ENCODE measurements around the gene DHRS7.
A peak's percentile ranks its signal among the peaks of the same experiment; 100 is the strongest.

The DHRS7 gene, protein sequence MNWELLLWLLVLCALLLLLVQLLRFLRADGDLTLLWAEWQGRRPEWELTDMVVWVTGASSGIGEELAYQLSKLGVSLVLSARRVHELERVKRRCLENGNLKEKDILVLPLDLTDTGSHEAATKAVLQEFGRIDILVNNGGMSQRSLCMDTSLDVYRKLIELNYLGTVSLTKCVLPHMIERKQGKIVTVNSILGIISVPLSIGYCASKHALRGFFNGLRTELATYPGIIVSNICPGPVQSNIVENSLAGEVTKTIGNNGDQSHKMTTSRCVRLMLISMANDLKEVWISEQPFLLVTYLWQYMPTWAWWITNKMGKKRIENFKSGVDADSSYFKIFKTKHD
- 53.3 to 75.0 (median 66.1) reads per million in 9 experiments for total RNA-seq

GRCh38 chr14:60164712-60165546, at the start of gene DHRS7:
DHRS7 (minus strand) TSS chr14:60165398; CDS start chr14:60165309, 89 bp downstream.
- peak within 1 kb of the TSS; percentile 98 to 100 for H3K27ac Mint-ChIP-seq
- peak; percentile 80 for ATAC-seq (replicated peaks)
- peaks cover 35 to 48% of the 10 kb centered on the region in 2 donors for H3K4me1 Mint-ChIP-seq (ENCODE audit: low read depth in 2 of 2)

DNA sequence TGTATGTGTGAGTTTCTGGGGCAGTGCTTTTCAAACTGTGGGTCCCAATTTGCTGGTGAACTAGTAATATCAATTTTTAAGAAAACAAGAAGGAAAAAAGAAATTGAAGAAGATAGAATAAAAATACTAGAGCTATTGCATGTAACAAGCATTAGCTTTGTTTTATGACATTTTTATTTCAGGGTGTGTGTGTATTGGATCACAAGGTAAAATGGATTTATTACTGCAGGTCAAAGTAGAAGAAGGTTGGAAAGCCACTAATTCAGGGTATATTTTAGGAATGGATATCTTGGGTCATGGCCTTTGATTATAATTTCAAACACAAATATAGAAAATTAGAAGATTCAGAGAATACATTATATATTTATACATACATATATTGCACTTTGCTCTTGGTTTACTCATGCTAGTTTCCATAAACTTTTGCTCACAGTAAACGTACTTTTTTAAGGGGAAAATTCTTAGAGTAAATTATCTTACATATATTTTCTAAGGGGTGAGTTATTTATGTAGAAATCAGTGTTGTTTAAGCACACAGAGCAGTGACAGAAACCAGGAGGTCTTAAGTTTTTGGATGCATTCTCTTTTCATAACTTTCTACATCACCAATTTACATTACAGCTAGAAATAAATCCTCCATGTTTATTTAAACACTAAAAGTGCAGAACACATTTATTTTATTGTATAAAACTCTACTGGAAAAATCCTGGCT, 49.4 kb upstream of the DHRS7 start:
- Mint-ChIP-seq H3K4me3 (no peak overlapping the region), H3K4me1 (ENCODE audit: low read depth in 2 of 2) (no peaks in the 10 kb centered on the region), H3K27me3 (peaks cover 3 to 21% of the 10 kb centered on the region in 2 donors), H3K36me3 (ENCODE audit: insufficient read depth) (no peaks in the 10 kb centered on the region), H3K9me3 (no peaks in the 10 kb centered on the region), H3K27ac (no peak overlapping the region)
- no peak for ATAC-seq (replicated peaks)
- no peak for DNase-seq

More at GRCh38 chr14:60164712-60165546, at the start of gene DHRS7:
- peak within 1 kb of the TSS; percentile 97 to 98 for H3K4me3 Mint-ChIP-seq
- DNase-seq, result peak; percentile 54 to 61 (median 56)
- H3K9me3 Mint-ChIP-seq, result no peaks in the 10 kb centered on the region
- H3K36me3 Mint-ChIP-seq (ENCODE audit: insufficient read depth), result peaks cover 9% of the 10 kb centered on the region
- H3K27me3 Mint-ChIP-seq, result no peaks in the 10 kb centered on the region

DNA sequence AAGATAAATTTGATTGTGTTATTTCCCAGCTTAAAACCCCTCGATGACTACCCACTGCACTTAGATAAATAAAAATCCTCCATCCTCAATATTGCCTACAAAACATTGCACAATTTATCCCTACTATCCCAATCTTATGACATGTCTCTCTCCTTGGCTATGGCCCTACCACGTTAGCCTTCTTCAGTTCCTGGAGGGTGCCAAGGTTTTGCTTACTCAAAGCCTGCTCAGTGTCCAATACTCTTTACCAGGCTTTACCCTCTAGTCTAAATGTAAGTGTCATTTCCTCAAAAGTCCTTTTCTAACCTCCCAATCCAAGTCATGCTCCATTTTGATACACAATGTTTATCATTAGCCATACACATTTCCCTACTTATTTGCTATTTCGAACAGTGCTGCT, 48.8 kb upstream of the DHRS7 start:
- Mint-ChIP-seq H3K36me3 (ENCODE audit: insufficient read depth) (no peaks in the 10 kb centered on the region), H3K27ac (no peak overlapping the region)
- ATAC-seq (replicated peaks), result no peak

DNA sequence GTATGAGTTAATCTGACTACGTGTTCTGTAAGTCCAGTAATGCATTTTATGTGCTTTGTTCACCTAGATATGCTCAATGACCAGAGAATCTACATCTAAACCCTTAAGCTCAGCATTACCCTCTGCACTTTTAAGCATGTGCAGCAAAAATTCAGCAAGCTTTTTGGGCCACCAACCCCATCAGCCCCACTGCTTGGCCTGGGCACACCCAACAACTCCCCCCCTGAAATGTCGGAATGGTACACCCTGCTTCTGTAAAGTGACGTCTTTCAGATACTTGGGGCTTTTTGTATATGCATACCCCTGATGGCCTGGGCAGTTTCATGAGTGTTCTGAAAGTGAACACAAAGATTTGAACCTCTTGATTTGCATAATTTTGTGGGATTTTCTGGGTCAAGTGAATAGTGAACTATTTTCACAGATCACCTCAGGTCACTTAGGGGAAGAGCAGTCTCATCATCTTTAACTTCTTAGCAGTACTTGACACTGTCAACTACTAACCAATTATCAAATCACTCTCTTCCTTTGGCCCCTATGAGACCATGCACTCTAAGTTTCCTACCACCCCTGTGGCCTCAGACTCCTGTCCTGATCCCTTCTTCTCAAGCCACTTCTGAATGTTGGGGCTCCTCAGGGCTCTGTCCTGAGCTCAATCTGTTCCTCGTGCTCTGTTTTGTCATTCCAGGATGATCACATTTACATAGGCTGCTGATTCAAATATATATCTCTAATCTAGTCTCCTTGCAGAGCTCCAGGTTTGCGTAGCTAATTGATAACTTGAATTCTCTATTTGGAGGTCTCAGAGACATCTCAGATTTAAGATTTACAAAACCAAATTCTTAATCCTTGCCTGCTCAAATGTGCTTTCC, 47.5 kb upstream of the DHRS7 start:
- no peaks in the 10 kb centered on the region for H3K4me1 Mint-ChIP-seq (ENCODE audit: low read depth in 2 of 2)
- no peak for ATAC-seq (replicated peaks)
- no peak overlapping the region for H3K4me3 Mint-ChIP-seq
- H3K9me3 Mint-ChIP-seq, result no peaks in the 10 kb centered on the region
- no peak for DNase-seq
- H3K27ac Mint-ChIP-seq, result no peak overlapping the region
- peaks cover 11 to 29% of the 10 kb centered on the region in 2 donors for H3K27me3 Mint-ChIP-seq
- H3K36me3 Mint-ChIP-seq (ENCODE audit: insufficient read depth), result no peaks in the 10 kb centered on the region

More for the DNA sequence above, 48.8 kb upstream of the DHRS7 start:
- H3K4me3 Mint-ChIP-seq, result no peak overlapping the region
- H3K27me3 Mint-ChIP-seq, result peaks cover 8 to 27% of the 10 kb centered on the region in 2 donors
- no peaks in the 10 kb centered on the region for H3K4me1 Mint-ChIP-seq (ENCODE audit: low read depth in 2 of 2)
- no peaks in the 10 kb centered on the region for H3K9me3 Mint-ChIP-seq
- no peak for DNase-seq

GRCh38 chr14:60211153-60211552, 46.0 kb upstream of the DHRS7 start:
- Mint-ChIP-seq H3K36me3 (ENCODE audit: insufficient read depth) (no peaks in the 10 kb centered on the region), H3K4me1 (ENCODE audit: low read depth in 2 of 2) (no peaks in the 10 kb centered on the region), H3K9me3 (no peaks in the 10 kb centered on the region), H3K27me3 (peaks cover 26 to 43% of the 10 kb centered on the region in 2 donors), H3K27ac (no peak overlapping the region), H3K4me3 (no peak overlapping the region)
- DNase-seq (no peak), ATAC-seq (replicated peaks) (no peak)

DNA sequence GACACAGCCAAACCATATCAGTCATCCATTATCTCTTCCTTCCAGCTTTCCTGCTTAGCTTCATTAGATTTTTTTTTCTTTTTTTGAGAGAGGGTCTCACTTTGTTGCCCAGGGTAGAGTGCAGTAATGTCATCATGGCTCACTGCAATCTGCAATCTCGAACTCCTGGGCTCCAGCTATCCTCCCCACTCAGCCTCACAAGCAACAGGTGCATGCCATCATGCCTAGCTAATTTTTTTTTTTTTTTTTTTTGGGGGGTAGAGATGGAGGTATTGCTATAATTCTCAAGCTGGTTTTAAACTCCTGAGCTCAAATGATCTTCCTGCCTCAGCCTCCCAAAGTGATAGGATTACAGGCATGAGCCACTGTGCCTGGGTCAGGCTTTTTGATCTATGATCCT, 45.5 kb upstream of the DHRS7 start:
- Mint-ChIP-seq H3K4me1 (ENCODE audit: low read depth in 2 of 2) (no peaks in the 10 kb centered on the region), H3K36me3 (ENCODE audit: insufficient read depth) (no peaks in the 10 kb centered on the region), H3K9me3 (no peaks in the 10 kb centered on the region), H3K27me3 (peaks cover 29 to 45% of the 10 kb centered on the region in 2 donors), H3K27ac (no peak overlapping the region), H3K4me3 (no peak overlapping the region)
- DNase-seq, result no peak
- ATAC-seq (replicated peaks), result no peak

GRCh38 chr14:60206837-60207533, 41.8 kb upstream of the DHRS7 start:
- ATAC-seq (replicated peaks), result no peak
- H3K36me3 Mint-ChIP-seq (ENCODE audit: insufficient read depth), result no peaks in the 10 kb centered on the region
- peaks cover 51 to 59% of the 10 kb centered on the region in 2 donors for H3K27me3 Mint-ChIP-seq

GRCh38 chr14:60206249-60206670, 41.1 kb upstream of the DHRS7 start:
- Mint-ChIP-seq H3K4me3 (no peak overlapping the region), H3K27me3 (peaks cover 56 to 64% of the 10 kb centered on the region in 2 donors), H3K9me3 (no peaks in the 10 kb centered on the region)

More at GRCh38 chr14:60206837-60207533, 41.8 kb upstream of the DHRS7 start:
- no peak for DNase-seq
- no peak overlapping the region for H3K4me3 Mint-ChIP-seq
- no peak overlapping the region for H3K27ac Mint-ChIP-seq
- no peaks in the 10 kb centered on the region for H3K4me1 Mint-ChIP-seq (ENCODE audit: low read depth in 2 of 2)
- no peaks in the 10 kb centered on the region for H3K9me3 Mint-ChIP-seq

GRCh38 chr14:60204843-60205774, 39.9 kb upstream of the DHRS7 start:
- Mint-ChIP-seq H3K27me3 (peaks cover 60 to 69% of the 10 kb centered on the region in 2 donors), H3K27ac (no peak overlapping the region), H3K36me3 (ENCODE audit: insufficient read depth) (no peaks in the 10 kb centered on the region), H3K4me3 (no peak overlapping the region), H3K9me3 (no peaks in the 10 kb centered on the region), H3K4me1 (ENCODE audit: low read depth in 2 of 2) (no peaks in the 10 kb centered on the region)
- DNase-seq (no peak), ATAC-seq (replicated peaks) (no peak)

More at GRCh38 chr14:60206249-60206670, 41.1 kb upstream of the DHRS7 start:
- H3K4me1 Mint-ChIP-seq (ENCODE audit: low read depth in 2 of 2), result no peaks in the 10 kb centered on the region
- no peak for ATAC-seq (replicated peaks)
- no peak overlapping the region for H3K27ac Mint-ChIP-seq
- no peak for DNase-seq
- no peaks in the 10 kb centered on the region for H3K36me3 Mint-ChIP-seq (ENCODE audit: insufficient read depth)

GRCh38 chr14:60204104-60204842, 39.1 kb upstream of the DHRS7 start:
- H3K9me3 Mint-ChIP-seq, result peaks cover 0 to 4% of the 10 kb centered on the region in 2 donors
- ATAC-seq (replicated peaks) (no peak), DNase-seq (no peak)
- H3K4me3 Mint-ChIP-seq, result no peak overlapping the region
- peaks cover 63 to 68% of the 10 kb centered on the region in 2 donors for H3K27me3 Mint-ChIP-seq
- no peak overlapping the region for H3K27ac Mint-ChIP-seq
- no peaks in the 10 kb centered on the region for H3K4me1 Mint-ChIP-seq (ENCODE audit: low read depth in 2 of 2)
- H3K36me3 Mint-ChIP-seq (ENCODE audit: insufficient read depth), result no peaks in the 10 kb centered on the region

DNA sequence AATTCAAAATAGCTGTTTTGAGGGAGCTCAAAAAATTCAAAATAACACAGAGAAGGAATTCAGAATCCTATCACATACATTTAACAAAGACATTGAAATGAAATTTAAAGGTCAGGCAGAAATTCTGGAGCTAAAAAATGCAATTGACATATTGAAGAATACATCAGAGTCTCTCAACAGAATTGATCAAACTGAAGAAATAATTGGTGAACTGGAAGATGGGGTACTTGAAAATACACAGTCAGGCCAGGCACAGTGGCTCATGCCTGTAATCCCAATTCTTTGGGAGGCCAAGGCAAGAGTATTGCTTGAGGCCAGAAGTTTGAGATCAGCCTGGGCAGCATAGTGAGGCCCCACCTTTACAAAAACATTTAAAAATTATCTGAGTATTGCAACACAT, 34.1 kb upstream of the DHRS7 start:
- Mint-ChIP-seq H3K9me3 (peaks cover 2 to 14% of the 10 kb centered on the region in 2 donors), H3K27me3 (peaks cover 42 to 48% of the 10 kb centered on the region in 2 donors), H3K4me3 (no peak overlapping the region), H3K27ac (no peak overlapping the region), H3K4me1 (ENCODE audit: low read depth in 2 of 2) (no peaks in the 10 kb centered on the region), H3K36me3 (ENCODE audit: insufficient read depth) (no peaks in the 10 kb centered on the region)
- ATAC-seq (replicated peaks) (no peak), DNase-seq (no peak)

Data from effector memory CD8-positive, alpha-beta T cell (primary cell).